Adrenal gland (tissue), 5 donors: ENCODE measurements around the gene UBN1.

Experiments used
- POLR2A ChIP-seq, 2 donors: fragments of 450-650 bp; IDR thresholded peaks; one replicate each; pipeline ENCODE4 v1.6.1; 2017; ENCODE audit warnings: antibody characterized with exemption in 2 of 2, mild to moderate bottlenecking in 2 of 2, moderate library complexity in 1 of 2
- TF ChIP-seq, protein P1 (sequence below), 6 experiments: fragments of 450-650 bp in 4 of 6; fragments of 200-600 bp in 2 of 6; sonication (generic) in 1 of 6; IDR thresholded peaks; 1 replicate in 5 of 6; 2 replicates in 1 of 6; pipeline versions ENCODE4 v1.5.1 to v1.8.0; 2016 to 2021; ENCODE audit warnings: antibody characterized with exemption in 6 of 6, mild to moderate bottlenecking in 2 of 6, moderate library complexity in 1 of 6
- donor health status: DM: no; HTN: no; CAD: no.

DNA sequence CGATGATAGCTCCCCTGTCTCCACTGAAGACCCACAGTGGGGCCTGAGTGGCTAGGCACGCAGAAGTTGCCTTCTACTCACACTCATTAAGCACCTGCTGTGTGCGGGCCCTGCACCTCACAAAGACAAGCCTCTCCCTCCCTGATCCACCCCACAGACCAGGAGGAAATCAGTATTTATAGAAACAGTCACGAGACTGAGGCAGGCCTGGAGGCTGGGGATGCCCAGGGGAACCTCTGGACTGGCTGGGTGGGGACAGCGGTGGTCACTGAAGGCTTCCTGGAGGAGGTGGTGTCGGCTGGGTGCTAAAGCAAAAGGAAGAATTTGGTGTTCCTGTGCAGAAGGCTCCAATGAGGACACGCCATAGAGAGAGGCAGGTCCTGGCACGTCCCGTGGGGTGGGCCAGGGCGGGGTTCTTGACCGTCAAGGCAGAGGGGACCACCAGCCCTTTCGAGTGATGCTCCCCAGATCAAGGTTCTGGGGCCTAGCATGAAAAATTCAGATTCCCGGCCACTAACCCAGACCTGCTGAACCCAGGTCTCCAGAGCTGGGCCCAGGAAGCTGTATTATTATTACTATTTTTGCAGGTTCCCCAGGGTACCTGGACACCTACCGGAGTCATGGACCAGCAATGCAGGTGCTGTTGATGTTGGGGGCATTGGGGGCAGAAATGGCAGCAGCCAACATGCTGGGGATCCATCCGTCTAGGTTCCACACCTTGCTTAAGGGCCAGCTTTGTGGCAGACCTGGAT is 66.7 kb downstream of the UBN1 start:
- TF ChIP-seq, protein P1, sequence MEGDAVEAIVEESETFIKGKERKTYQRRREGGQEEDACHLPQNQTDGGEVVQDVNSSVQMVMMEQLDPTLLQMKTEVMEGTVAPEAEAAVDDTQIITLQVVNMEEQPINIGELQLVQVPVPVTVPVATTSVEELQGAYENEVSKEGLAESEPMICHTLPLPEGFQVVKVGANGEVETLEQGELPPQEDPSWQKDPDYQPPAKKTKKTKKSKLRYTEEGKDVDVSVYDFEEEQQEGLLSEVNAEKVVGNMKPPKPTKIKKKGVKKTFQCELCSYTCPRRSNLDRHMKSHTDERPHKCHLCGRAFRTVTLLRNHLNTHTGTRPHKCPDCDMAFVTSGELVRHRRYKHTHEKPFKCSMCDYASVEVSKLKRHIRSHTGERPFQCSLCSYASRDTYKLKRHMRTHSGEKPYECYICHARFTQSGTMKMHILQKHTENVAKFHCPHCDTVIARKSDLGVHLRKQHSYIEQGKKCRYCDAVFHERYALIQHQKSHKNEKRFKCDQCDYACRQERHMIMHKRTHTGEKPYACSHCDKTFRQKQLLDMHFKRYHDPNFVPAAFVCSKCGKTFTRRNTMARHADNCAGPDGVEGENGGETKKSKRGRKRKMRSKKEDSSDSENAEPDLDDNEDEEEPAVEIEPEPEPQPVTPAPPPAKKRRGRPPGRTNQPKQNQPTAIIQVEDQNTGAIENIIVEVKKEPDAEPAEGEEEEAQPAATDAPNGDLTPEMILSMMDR (IDR thresholded peaks at IDR 0.05), result no peak
- no peak for TF ChIP-seq POLR2A (IDR thresholded peaks at IDR 0.05)
